M059J (cell line): ENCODE data around the gene RUVBL1. TPM values are rescaled to one million over a fixed set of nuclear protein-coding genes. Genes with fewer than 3 reads are reported as not detected.

ENCODE experiments used
- DNase-seq: peaks from one replicate; pipeline ENCODE4 v3.0.0-alpha.2; 2012; ENCODE audit warnings: low read depth
- total RNA-seq: library from RNA; depleted of rRNA; stranded (reverse); fragments of >200 nt; shearing (Covaris generic); gene quantifications from 2 replicates; pipeline ENCODE4 v1.2.3, GENCODE V29; 2014

The RUVBL1 gene
- total RNA-seq, 1 experiment from 2014 or later = 127 TPM

GRCh38 chr3:128133273-128133883, 9.8 kb upstream of the RUVBL1 start:
- DNase-seq = peak; percentile 54

- no peak for DNase-seq
These were observed 8.5 kb upstream of the RUVBL1 start for GRCh38 chr3:128131897-128132646.

GRCh38 chr3:128128251-128128650, 4.6 kb upstream of the RUVBL1 start:
- DNase-seq = no peak

- DNase-seq = no peak
These were observed 3.6 kb upstream of the RUVBL1 start for GRCh38 chr3:128127236-128127635.

- DNase-seq = no peak
These were observed 465 bp downstream of the RUVBL1 start for GRCh38 chr3:128123156-128123537.

- DNase-seq = no peak
These were observed 1.6 kb downstream of the RUVBL1 start for GRCh38 chr3:128122013-128122412.

- DNase-seq = no peak
These were observed 9.5 kb downstream of the RUVBL1 start for GRCh38 chr3:128113817-128114794.

- DNase-seq = peak; percentile 100
These were observed 11.1 kb downstream of the RUVBL1 start for GRCh38 chr3:128112357-128112968.

GRCh38 chr3:128111147-128111546, 12.5 kb downstream of the RUVBL1 start:
- no peak for DNase-seq

- no peak for DNase-seq
These were observed 15.8 kb downstream of the RUVBL1 start for GRCh38 chr3:128107834-128108233.

GRCh38 chr3:128103136-128103676, 20.4 kb downstream of the RUVBL1 start:
- DNase-seq = no peak

- DNase-seq = no peak
These were observed 23.0 kb downstream of the RUVBL1 start for GRCh38 chr3:128100638-128101037.

GRCh38 chr3:128100161-128100560, 23.5 kb downstream of the RUVBL1 start:
- DNase-seq = no peak

- DNase-seq = no peak
These were observed 25.4 kb downstream of the RUVBL1 start for GRCh38 chr3:128098234-128098633.

GRCh38 chr3:128095222-128095703, 28.3 kb downstream of the RUVBL1 start:
- peak; percentile 83 for DNase-seq

GRCh38 chr3:128094295-128095151, 29.1 kb downstream of the RUVBL1 start:
- DNase-seq = no peak

- DNase-seq = no peak
These were observed 32.0 kb downstream of the RUVBL1 start for GRCh38 chr3:128091586-128091985.

GRCh38 chr3:128089135-128089534, 34.5 kb downstream of the RUVBL1 start:
- no peak for DNase-seq

- peak; percentile 82 for DNase-seq
These were observed 39.0 kb downstream of the RUVBL1 start for GRCh38 chr3:128084675-128085021.

GRCh38 chr3:128083980-128084674, 39.5 kb downstream of the RUVBL1 start:
- peak; percentile 77 for DNase-seq
